Dermis blood vessel endothelial cell (primary cell): ENCODE results near the gene PRPH. TPM values are rescaled to one million over a fixed set of nuclear protein-coding genes. Genes with fewer than 3 reads are reported as not detected.

Experiments
- DNase-seq: peaks from one replicate; pipeline ENCODE4 v3.0.0; 2010
- total RNA-seq: library from RNA; depleted of rRNA; stranded (reverse); fragments of >200 nt; gene quantifications from 2 replicates; pipeline ENCODE4 v1.2.3, GENCODE V29; 2014

The PRPH gene
- total RNA-seq, 1 donor from 2014 or later = not detected

- no peak for DNase-seq
These were observed 39.3 kb downstream of the PRPH start for GRCh38 chr12:49334226-49334625.

- DNase-seq = no peak
These were observed 39.7 kb downstream of the PRPH start for GRCh38 chr12:49334681-49335080.

- DNase-seq = no peak
These were observed 40.4 kb downstream of the PRPH start for GRCh38 chr12:49335118-49335954.

DNA sequence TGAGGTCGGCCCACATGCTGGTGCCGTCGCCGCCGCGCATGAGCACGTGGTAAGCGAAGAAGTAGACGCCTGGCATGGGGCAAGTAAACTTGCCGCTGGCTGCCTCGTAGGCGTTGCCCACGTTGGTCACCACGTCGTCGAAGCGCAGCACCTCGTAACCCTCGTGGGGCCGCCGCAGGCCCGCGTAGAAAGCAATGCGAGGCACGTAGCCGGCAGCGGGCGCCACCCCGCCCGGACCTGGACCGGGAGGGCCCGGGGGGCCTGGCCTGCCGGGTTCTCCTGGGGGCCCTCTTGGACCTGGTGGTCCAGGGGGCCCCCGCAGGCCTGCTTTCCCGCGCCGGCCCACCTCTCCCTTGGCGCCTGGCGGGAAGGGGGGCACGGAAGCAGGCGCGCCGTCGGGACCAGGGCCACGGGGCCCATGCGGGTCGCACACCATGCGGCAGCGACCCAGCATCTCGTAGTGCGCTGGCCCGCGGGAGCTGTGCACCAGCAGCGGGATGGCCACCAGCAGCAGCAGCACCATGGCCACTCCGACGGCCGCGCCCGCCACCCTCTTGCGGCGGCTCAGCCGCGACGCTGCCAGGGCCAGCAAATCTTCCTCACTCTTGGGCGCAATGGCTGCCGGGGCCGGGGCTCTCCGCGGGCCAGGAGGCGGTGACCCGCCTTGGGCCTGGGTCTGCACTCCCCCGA lies 41.2 kb downstream of the PRPH start:
- DNase-seq = no peak

DNA sequence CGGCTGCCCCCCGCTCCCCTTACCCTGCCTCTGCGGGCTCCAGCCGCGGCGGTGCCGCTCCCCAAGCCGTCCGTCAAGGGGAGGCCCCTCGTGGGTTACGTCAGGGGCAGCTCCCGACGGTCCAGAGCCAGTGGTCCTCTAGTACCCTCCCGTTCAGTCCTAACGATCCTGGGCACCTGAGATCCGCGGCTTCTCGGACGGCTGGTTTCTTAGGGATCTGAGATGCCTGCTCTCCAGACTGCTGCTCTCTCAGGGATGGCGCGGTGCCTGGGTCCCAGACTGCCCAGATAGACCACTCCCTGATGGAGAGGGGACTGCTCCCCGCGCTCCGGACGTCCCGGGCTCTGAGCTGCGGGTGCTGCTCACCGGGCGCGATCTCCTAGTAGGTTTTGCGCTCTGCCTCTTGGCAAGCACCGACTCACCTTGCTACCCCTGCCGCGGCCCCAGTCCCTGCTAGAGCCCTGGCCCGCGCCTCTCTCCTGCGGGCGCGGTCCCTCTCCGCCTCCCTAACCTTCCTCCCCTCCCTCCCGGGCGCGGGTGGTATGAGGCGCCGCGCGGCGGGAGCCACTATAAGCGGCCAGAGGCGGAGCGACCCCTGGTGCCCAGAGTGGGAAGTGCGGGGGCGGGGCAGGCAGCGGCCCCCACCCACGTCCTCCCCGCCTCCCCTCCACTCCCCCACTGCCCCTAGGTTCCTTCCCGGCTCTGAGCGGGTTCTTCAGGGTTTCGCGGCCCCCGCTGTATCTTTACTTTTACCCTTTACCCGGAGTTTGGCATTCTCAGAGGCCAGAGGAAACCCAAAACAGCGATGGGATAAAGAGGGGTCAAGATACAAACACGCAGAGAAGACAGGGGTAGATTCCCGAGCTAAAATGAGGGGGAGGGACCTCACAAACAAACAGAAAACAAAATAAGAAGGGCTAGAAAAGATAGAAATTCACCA lies 42.0 kb downstream of the PRPH start, which contains the start of gene C1QL4:
C1QL4 (minus strand) TSS at position 544 of the 940 bp plus-strand sequence. CDS start 711 bp downstream, outside the sequence.
- peak; percentile 77 for DNase-seq

- DNase-seq = no peak
These were observed 44.0 kb downstream of the PRPH start for GRCh38 chr12:49338830-49339463.

DNA sequence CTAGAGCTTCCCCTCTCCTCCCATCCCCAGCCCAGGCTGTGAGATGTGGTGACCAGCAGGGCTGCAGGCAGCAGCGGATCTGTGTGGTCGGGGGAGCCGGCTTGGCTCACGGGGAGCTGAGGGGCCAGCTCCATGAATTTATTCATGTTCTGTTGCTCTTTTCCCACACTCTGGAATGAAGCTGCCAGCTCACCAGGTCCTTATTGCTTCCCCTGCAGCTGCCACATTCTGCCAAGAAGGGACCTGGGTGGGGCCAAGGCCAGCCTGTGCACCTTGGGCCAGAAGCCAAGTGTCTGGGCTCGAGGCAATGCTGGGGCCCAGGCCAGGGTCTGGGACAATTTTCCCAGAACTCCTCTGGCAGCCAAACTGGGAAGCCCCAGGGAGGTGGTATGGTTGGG lies 44.5 kb downstream of the PRPH start:
- DNase-seq = no peak

DNA sequence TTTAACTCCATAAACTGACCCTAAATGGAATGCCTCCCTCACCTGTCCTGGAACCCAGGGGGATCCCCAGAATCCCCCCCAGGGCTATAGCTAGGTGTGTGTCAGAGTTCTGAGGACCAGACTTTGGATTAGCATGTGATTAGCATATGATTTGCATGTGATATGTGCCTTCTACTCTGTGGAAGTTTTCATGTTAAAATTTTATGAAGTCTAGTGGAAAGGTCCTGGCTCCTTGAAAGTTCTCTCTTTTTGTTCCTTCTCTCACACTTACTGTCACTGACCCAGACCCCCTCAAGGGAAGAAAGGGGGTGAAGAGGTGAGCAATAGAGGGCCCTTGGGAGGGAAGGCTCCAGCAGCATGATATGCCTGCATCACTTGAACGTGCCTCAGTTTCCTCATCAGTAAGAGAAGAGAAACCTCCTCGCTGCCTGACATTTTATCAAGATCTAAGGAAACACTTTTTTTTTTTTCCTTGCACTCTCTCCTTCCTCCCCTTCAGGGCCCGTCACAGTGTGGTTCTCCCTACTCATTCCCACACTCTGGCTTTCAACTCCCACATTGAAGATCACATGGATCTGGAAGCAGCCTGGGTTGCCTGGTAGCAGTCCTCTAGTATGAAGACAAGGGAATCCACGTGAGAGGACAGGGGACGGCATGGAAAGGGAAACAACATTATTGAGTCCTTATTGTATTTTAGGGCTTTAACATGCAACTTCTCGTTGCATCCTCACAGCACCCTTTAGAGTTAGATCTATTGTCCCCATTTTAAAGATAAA lies 45.3 kb downstream of the PRPH start:
- no peak for DNase-seq

GRCh38 chr12:49340971-49341776 lies 46.2 kb downstream of the PRPH start:
- DNase-seq = no peak

- no peak for DNase-seq
These were observed 46.8 kb downstream of the PRPH start for GRCh38 chr12:49341777-49342065.

DNA sequence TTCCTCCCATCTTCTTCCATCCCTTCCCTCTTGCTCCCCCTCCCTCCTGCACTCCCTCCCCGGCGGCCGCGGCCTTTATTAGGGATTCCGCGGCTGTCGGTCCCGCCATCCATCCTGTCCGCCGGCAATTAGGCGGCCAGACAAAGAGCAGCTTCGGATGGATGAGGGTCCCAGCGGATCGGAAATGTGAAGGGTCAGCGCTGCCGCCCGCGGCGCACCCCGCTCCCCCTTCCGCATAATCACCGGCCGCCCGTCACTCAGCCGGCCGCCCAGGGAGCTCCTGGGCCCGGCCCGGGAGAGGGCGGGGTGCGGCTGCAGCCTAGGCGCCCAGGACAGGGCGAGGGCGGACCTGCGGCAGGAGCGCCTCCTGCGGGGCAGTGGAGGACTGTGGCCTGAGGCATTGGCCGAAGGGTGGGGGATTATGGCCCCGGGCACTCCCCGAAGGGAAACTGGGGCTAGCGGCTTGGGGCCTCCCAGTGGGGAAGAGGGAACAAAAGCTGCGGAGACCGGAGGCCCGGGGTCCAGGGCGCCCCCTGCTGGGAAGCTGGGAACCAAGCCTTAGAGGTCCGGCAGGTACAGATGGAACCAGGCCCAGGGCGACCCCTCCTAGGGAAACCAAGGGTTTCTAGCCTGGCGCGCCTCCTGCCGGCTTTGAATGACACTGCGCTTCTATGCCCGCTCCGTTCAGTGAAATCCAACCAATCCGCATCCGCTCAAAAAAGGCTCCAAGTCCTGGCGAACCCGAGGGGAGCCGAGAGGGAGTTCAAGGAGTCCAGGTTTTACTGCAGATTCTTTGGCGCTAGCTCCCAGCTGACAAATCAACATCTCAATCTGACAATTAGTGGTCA lies 47.3 kb downstream of the PRPH start:
- peak; percentile 82 for DNase-seq

DNA sequence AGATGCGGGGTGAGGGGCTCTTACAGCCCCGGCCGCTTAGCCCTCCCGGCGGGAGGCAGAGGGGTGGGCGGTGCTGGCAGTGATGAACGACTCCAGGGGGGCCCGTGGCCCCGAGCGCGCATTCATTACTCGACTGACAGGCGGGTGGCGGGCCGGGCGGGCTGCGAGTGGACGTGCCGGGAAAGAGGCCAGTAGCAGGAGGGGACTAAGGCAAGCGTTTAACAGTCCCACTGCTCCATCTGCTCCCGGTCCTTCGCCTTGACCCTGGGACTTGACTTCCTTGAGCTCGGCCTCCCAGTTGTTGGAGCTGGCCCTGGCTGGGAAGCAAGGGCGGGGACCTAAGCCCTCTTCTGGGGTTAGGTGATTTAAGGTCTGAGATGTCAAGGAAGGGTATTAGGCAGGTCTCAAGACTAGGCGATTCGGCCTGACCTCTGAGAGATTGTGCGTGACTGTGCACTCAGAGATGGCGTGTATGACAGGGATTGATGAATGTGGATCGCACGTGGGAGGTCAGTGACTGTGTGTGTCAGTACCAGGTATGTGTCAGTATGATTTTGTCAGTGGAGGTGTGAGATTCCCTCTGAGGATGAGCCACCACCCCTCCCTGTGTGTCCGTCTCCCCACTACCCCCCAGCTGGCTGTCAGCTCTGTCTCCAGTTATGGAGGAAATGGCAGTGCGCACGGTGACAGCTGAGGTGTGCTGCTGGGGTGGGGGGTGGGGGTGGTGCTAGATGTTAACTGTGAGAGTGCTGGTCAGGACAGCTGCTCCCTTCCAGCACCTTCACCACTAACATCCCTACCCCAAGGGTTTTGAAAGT lies 48.2 kb downstream of the PRPH start:
- DNase-seq = no peak

- DNase-seq = no peak
These were observed 49.6 kb downstream of the PRPH start for GRCh38 chr12:49344486-49345050.

DNA sequence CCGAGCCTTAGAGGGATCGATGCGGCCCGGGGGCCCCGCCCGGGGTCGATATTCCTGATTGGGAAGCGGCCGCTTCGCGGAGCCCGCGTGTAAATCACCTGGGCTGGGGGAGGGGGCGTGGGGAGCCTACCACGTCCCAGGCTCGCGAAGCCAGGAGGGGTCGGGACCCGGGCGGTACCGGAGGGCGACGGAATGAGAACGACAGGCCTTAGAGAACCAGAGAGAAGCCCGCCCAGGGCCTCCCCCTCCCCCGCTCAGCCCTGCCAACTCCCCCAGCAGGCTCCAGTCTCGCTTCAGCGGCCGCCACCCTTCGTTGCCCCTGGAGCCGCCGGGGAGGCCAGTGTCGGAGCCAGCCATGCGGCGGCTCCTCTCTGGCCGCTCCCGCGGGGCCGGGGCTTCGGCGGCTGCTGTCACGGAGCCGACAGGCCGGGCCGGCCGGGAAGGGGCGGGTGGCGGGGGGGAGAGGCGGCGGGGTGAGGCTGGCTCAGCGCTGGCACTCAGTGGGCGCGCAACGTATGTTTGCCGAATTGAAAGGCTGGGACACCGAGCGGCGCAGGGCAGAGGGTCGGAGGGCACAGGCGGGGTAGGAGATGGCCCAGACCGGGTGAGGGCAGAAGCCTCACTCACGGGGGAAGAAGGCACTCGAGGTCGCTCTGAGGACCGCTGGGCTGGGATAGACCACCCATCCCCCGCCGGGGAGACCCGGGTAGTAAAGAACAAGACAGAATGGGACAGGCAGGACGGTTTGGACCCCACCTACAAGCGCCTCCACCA lies 50.3 kb downstream of the PRPH start:
- peak; percentile 16 for DNase-seq

DNA sequence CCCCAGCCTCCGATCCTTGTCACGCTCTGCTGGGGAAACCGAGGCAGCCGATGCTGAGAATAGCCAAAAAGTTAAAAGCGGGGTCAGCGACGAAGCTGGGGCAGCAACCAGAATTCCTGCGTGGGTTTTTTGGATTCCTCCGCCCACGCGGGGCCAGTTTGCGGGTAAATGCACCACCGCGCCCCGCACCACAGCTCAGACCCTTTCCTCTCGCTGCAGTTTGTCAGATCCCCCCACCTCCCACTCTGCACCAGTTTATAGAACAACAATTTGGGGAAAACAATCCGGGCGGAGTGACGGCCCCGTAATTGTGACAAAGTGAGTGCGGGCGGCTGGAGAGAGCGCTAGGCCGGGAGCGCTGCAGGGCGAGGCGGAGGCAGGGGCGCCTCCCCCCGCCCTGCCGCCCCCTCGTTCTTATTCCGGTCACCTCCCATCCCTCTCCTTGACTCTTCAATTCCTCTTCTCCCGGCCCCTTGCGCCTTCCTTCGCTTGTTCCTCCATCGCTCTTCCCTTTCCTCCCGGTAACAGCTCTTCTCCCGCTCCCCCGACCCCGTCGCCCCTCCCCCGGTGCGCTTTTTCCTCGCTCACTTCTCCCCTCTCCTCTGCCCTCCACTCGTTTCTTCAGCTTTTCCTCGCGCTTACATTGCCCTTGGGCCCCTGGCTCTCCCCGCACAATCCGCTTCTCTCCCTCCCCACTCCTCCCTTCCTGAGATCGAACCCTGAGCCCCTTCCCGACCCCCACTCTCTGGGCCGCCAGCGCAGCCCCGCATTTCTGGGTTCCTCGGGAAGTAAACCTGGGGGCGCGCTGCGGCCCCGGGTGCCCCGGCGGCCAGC lies 51.1 kb downstream of the PRPH start:
- DNase-seq = no peak

DNA sequence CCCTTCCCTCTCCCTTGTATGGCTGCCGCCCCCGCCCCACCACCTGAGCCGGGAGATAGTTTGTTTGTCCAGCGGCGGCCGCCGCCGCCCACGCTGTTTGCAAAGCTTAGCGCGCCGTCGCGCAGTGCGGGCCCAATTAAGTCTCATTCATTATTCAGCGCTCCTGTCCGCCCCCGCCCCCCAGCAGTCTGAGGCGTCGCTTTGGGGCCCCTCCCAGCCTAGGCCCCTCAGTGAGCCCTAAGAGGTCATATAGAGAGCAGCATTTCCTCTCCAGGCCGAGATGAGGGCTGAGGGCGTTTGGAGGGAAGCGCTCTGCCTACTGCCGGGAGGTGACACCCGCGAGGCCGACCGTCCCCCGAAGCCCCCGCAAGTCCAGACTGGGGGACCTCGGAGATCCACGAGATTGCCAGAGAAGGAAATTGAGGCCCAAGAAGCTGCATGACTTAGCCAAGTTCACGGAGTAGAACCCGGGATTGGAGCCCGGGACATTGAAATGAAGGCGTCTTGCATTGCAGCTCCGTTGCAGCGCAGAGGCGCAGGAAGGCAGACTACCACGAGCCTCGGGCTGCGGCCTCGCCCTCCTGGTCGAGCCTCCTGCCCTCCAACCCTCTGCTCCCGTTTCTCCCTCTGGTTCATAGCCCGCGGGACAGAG lies 51.8 kb downstream of the PRPH start, which contains the start of gene DNAJC22:
DNAJC22 (plus strand) TSS at position 230 of the 652 bp plus-strand sequence. CDS start 1,985 bp downstream, outside the sequence.
- peak; percentile 19 for DNase-seq
